SK-N-SH (cell line): Measurements from ENCODE around the gene WARS2. TPM values are rescaled to one million over a fixed set of nuclear protein-coding genes. Genes with fewer than 3 reads are reported as not detected.
A peak's percentile ranks its signal among the peaks of the same experiment; 100 is the strongest.

Experiments used
- CTCF ChIA-PET: fragments of 300-600, 350-600 bp; formaldehyde crosslinking; extraction: SDS; loops from one replicate; lab custom pipeline; 2021; lab: Yijun Ruan, JAX
- POLR2A ChIA-PET: fragments of 350-600 bp; sonication (Branson Sonifier 250); formaldehyde crosslinking; extraction: SDS; loops from one replicate; lab custom pipeline; 2020; ENCODE audit warnings: antibody characterized with exemption, inconsistent platforms; lab: Yijun Ruan, JAX
- DNase-seq: peaks from one replicate; pipeline ENCODE4 v3.0.0; 2012
- H2AFZ ChIP-seq: fragments of 200-600 bp; sonication (generic); 2 replicates; pipeline ENCODE4 v1.8.1; 2016; ENCODE audit warnings: antibody characterized with exemption, mild to moderate bottlenecking, low read depth
- H3F3A ChIP-seq: fragments of 200-600 bp; sonication (generic); replicated peaks from 2 replicates; pipeline ENCODE3; 2016; ENCODE audit warnings: antibody characterized with exemption, mild to moderate bottlenecking; ENCODE audit not compliant: insufficient read depth
- H3K27ac ChIP-seq, 2 experiments: fragments of 200-500 bp in 1 of 2; fragments of 200-600 bp in 1 of 2; sonication (Bioruptor generic) in 1 of 2; sonication (generic), shearing (Covaris generic) in 1 of 2; 2 replicates each; pipeline versions ENCODE4 v1.5.1 to v1.6.1; 2014 to 2016; ENCODE audit warnings: low read depth in 2 of 2, inconsistent platforms in 1 of 2, low read length in 1 of 2, mild to moderate bottlenecking in 1 of 2, mixed read lengths in 1 of 2
- H3K27me3 ChIP-seq: fragments of 200-600 bp; sonication (generic), shearing (Covaris generic); 2 replicates; pipeline ENCODE4 v1.6.1; 2016; ENCODE audit warnings: mixed run types; ENCODE audit not compliant: insufficient read depth
- H3K36me3 ChIP-seq, 2 experiments: fragments of 200-500 bp in 1 of 2; fragments of 200-600 bp in 1 of 2; sonication (Bioruptor generic) in 1 of 2; sonication (generic) in 1 of 2; replicated peaks in 1 of 2; 2 replicates each; pipeline versions ENCODE3 to v1.5.1; 2014 to 2016; ENCODE audit warnings: low read length in 1 of 2, mild to moderate bottlenecking in 1 of 2; ENCODE audit not compliant: insufficient read depth in 2 of 2, control insufficient read depth in 1 of 2
- H3K4me1 ChIP-seq, 2 experiments: fragments of 200-500 bp in 1 of 2; fragments of 200-600 bp in 1 of 2; sonication (Bioruptor generic) in 1 of 2; sonication (generic), shearing (Covaris generic) in 1 of 2; 2 replicates each; pipeline versions ENCODE4 v1.5.1 to v1.6.1; 2014 to 2016; ENCODE audit warnings: low read depth in 1 of 2, low read length in 1 of 2, mixed run types in 1 of 2; ENCODE audit not compliant: insufficient read depth in 2 of 2, control insufficient read depth in 1 of 2
- H3K4me2 ChIP-seq: fragments of 200-600 bp; sonication (generic), shearing (Covaris generic); 2 replicates; pipeline ENCODE4 v1.6.1; 2017; ENCODE audit warnings: mixed run types
- H3K4me3 ChIP-seq, 2 experiments: fragments of 200-500 bp in 1 of 2; fragments of 200-600 bp in 1 of 2; sonication (Bioruptor generic) in 1 of 2; sonication (generic), shearing (Covaris generic) in 1 of 2; 2 replicates each; pipeline versions ENCODE4 v1.5.1 to v1.8.1; 2014 to 2016; ENCODE audit warnings: low read depth in 2 of 2, inconsistent platforms in 1 of 2, low read length in 1 of 2, mild to moderate bottlenecking in 1 of 2, mixed read lengths in 1 of 2, moderate library complexity in 1 of 2
- H3K79me2 ChIP-seq: fragments of 200-600 bp; sonication (generic); 2 replicates; pipeline ENCODE4 v1.8.1; 2017; ENCODE audit warnings: mild to moderate bottlenecking; ENCODE audit not compliant: insufficient read depth
- H3K9ac ChIP-seq: fragments of 200-600 bp; sonication (generic); 2 replicates; pipeline ENCODE4 v1.6.1; 2017; ENCODE audit warnings: mixed run types
- H3K9me2 ChIP-seq: fragments of 200-600 bp; sonication (generic); 2 replicates; pipeline ENCODE4 v1.6.1; 2017; ENCODE audit warnings: mixed run types
- H3K9me3 ChIP-seq: fragments of 200-600 bp; sonication (generic); 2 replicates; pipeline ENCODE4 v1.6.1; 2017; ENCODE audit warnings: mixed run types, mild to moderate bottlenecking, moderate library complexity
- H4K20me1 ChIP-seq: fragments of 200-600 bp; sonication (generic); 2 replicates; pipeline ENCODE4 v1.6.1; 2017; ENCODE audit warnings: mild to moderate bottlenecking, mixed run types; ENCODE audit not compliant: insufficient read depth
- EZH2phosphoT487 ChIP-seq: fragments of 200-600 bp; sonication (generic); IDR thresholded peaks from 2 replicates; pipeline ENCODE4 v1.6.1; 2017; ENCODE audit warnings: low read depth, mixed run types, mild to moderate bottlenecking, antibody characterized with exemption, moderate library complexity, borderline replicate concordance
- PBX3 ChIP-seq: IDR thresholded peaks from 2 replicates; pipeline ENCODE4; 2012
- POLR2AphosphoS5 ChIP-seq: IDR thresholded peaks from 2 replicates; pipeline ENCODE4 v1.6.1; 2012; ENCODE audit warnings: low read depth, low read length
- TAF1 ChIP-seq: IDR thresholded peaks from 2 replicates; pipeline ENCODE4 v1.6.1; 2012; ENCODE audit warnings: low read depth, mild to moderate bottlenecking, low read length, moderate library complexity, borderline replicate concordance
- WGBS: methylation state at CpG from one replicate; pipeline ENCODE4 v1.1.6; 2017; ENCODE audit warnings: low lambda C conversion rate; 5-methylcytosine and 5-hydroxymethylcytosine counted together
- polyA plus RNA-seq, 3 experiments: library from polyadenylated mRNA; depleted of rRNA; stranded (reverse); fragments of >200 nt; gene quantifications; 2 replicates each; pipeline ENCODE4 v1.2.3, GENCODE V29; 2012

WARS2 gene
- polyA plus RNA-seq, 1 of the 3 experiments (the other 2 are of a cell fraction), result 4.8 TPM

GRCh38 chr1:118986555-118987467, 153.6 kb downstream of the WARS2 start:
- H2AFZ ChIP-seq, result 0 out of 2 replicates have a peak overlapping the region, but pooled peaks have one; percentile 46
- H3K4me1 ChIP-seq, result no peaks in the 10 kb centered on the region; a peak in 1 of 4 replicates
- TF ChIP-seq TAF1 (no peak), PBX3 (no peak), EZH2phosphoT487 (peak; percentile 18; the same call in 1 of the 2 replicates)
- TF ChIP-seq, all 33 proteins: peak for 1
- Histone ChIP-seq H3K4me2 (peak overlapping the region; percentile 85), H3K36me3 (no peaks in the 10 kb centered on the region), H3K4me3 (peak overlapping the region; percentile 24 to 54), H3K9ac (no peak overlapping the region), H3K27me3 (peaks cover 100% of the 10 kb centered on the region), H3F3A (peaks cover 6% of the 10 kb centered on the region), H3K27ac (no peak overlapping the region), H4K20me1 (no peaks in the 10 kb centered on the region), H3K9me2 (no peaks in the 10 kb centered on the region), H3K9me3 (no peaks in the 10 kb centered on the region), H3K79me2 (no peaks in the 10 kb centered on the region)
- no peak for DNase-seq
- ChIA-PET CTCF (interaction anchor here (1.0 to 2.3 kb wide), 2 partner anchors 19 to 21 kb away, joined by 3 to 6 read pairs; no protein-coding TSS in a partner anchor), POLR2A (interaction anchor here (0.6 kb wide), 1 partner anchor 972 kb away, joined by 3 read pairs; no protein-coding TSS in a partner anchor)
- WGBS, result 10% methylated on average over 37 of the region's 42 CpGs

GRCh38 chr1:118985640-118986554, 154.6 kb downstream of the WARS2 start:
- WGBS, result 24% methylated on average over 34 of the region's 34 CpGs
- Histone ChIP-seq H4K20me1 (no peaks in the 10 kb centered on the region), H3K9me3 (no peaks in the 10 kb centered on the region), H3K36me3 (no peaks in the 10 kb centered on the region), H3K9me2 (no peaks in the 10 kb centered on the region), H3K79me2 (no peaks in the 10 kb centered on the region)
- no peak for TF ChIP-seq POLR2AphosphoS5
- peak; percentile 80; the same call in 1 of the 2 replicates for TF ChIP-seq EZH2phosphoT487
- TF ChIP-seq, all 33 proteins: peak for 1
- no peak overlapping the region for H3K27ac ChIP-seq
- H3K4me2 ChIP-seq, result no peak overlapping the region
- peaks cover 6% of the 10 kb centered on the region for H3F3A ChIP-seq
- H2AFZ ChIP-seq, result no peak overlapping the region
- H3K27me3 ChIP-seq, result peaks cover 98% of the 10 kb centered on the region
- H3K4me3 ChIP-seq, result no peak overlapping the region
- H3K4me1 ChIP-seq, result no peaks in the 10 kb centered on the region; a peak in 1 of 4 replicates
- ChIA-PET POLR2A (interaction anchor here (0.6 kb wide), 1 partner anchor 971 kb away, joined by 3 read pairs; no protein-coding TSS in a partner anchor), CTCF (interaction anchor here (1.2 to 2.3 kb wide), 2 partner anchors 22 to 23 kb away, joined by 3 to 6 read pairs; no protein-coding TSS in a partner anchor)
- no peak overlapping the region for H3K9ac ChIP-seq
- DNase-seq, result peak; percentile 11
